ENCODE results near the gene BHLHA9.

GRCh38 chr17:1231456-1231855, 38.8 kb upstream of the BHLHA9 start:
- TF ChIP-seq, protein P1, sequence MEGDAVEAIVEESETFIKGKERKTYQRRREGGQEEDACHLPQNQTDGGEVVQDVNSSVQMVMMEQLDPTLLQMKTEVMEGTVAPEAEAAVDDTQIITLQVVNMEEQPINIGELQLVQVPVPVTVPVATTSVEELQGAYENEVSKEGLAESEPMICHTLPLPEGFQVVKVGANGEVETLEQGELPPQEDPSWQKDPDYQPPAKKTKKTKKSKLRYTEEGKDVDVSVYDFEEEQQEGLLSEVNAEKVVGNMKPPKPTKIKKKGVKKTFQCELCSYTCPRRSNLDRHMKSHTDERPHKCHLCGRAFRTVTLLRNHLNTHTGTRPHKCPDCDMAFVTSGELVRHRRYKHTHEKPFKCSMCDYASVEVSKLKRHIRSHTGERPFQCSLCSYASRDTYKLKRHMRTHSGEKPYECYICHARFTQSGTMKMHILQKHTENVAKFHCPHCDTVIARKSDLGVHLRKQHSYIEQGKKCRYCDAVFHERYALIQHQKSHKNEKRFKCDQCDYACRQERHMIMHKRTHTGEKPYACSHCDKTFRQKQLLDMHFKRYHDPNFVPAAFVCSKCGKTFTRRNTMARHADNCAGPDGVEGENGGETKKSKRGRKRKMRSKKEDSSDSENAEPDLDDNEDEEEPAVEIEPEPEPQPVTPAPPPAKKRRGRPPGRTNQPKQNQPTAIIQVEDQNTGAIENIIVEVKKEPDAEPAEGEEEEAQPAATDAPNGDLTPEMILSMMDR (IDR thresholded peaks at IDR 0.05; ENCODE audit: poor library complexity) = no peak
- no peak for TF ChIP-seq EZH2 (IDR thresholded peaks at IDR 0.05; ENCODE audit: borderline replicate concordance)
